GM12878 (cell line): ENCODE results near the gene SMCO4.

ENCODE experiments used
- CEBPB ChIP-seq, 2 experiments: fragments of 150-350 bp in 1 of 2; IDR thresholded peaks; 2 replicates each; pipeline ENCODE4 v1.6.1; 2012 to 2014; ENCODE audit warnings: low read depth in 2 of 2, low read length in 2 of 2, borderline replicate concordance in 1 of 2, inconsistent platforms in 1 of 2
- ZBED1 ChIP-seq: IDR thresholded peaks from 2 replicates; pipeline ENCODE4 v1.6.1; 2016; ENCODE audit warnings: borderline replicate concordance

- no peak for TF ChIP-seq CEBPB (IDR thresholded peaks at IDR 0.05; ENCODE audit: borderline replicate concordance in 1 of 2, low read depth in 2 of 2, low read length in 2 of 2)
- no peak; the same call in 1 of the 2 replicates for TF ChIP-seq ZBED1
Observed at GRCh38 chr11:93532281-93532789, 10.9 kb downstream of the SMCO4 start.
